PC-9 (cell line): Measurements from ENCODE around the gene TMEM94. TPM values are rescaled to one million over a fixed set of nuclear protein-coding genes. Genes with fewer than 3 reads are reported as not detected.

Experiments
- BruUV-seq: library from RNA; stranded (reverse); fragments of 400-500 nt; replicated peaks from 2 replicates; lab custom pipeline; 2021; lab: Mats Ljungman, UMichigan
- CTCF ChIA-PET: fragments of 300-600 bp; sonication (Branson Sonifier 250); formaldehyde crosslinking; loops from one replicate; lab custom pipeline; 2022; ENCODE audit warnings: antibody characterized with exemption; lab: Charles Lee
- POLR2A ChIA-PET: fragments of 300-600 bp; sonication (Branson Sonifier 250); formaldehyde crosslinking; loops from one replicate; lab custom pipeline; 2022; ENCODE audit warnings: antibody characterized with exemption; ENCODE audit not compliant: unreplicated experiment; lab: Charles Lee
- DNase-seq, 2 experiments: peaks; one replicate each; pipeline versions ENCODE4 v3.0.0 to v3.0.0-alpha.2; 2015 to 2022; ENCODE audit warnings: mixed read lengths in 1 of 2
- H2AFZ ChIP-seq: fragments of 200-600 bp; sonication (generic); 2 replicates; pipeline ENCODE4 v1.8.1; 2017; ENCODE audit warnings: antibody characterized with exemption
- H3F3A ChIP-seq: fragments of 200-600 bp; sonication (generic); 2 replicates; pipeline ENCODE4 v1.8.1; 2017; ENCODE audit warnings: antibody characterized with exemption, mild to moderate bottlenecking, low read depth; ENCODE audit not compliant: insufficient read depth
- H3K27ac ChIP-seq: fragments of 200-600 bp; sonication (generic); 2 replicates; pipeline ENCODE4 v1.6.1; 2016; ENCODE audit warnings: mixed run types
- H3K27me3 ChIP-seq: fragments of 200-600 bp; sonication (generic); 2 replicates; pipeline ENCODE4 v1.6.1; 2016; ENCODE audit warnings: low read depth, mixed run types; ENCODE audit not compliant: insufficient read depth
- H3K36me3 ChIP-seq: fragments of 200-600 bp; sonication (generic); 2 replicates; pipeline ENCODE4 v1.6.1; 2016; ENCODE audit warnings: low read depth, mixed run types
- H3K4me1 ChIP-seq: fragments of 200-600 bp; sonication (generic); replicated peaks from 2 replicates; pipeline ENCODE4 v1.6.1; 2016; ENCODE audit warnings: mixed run types; ENCODE audit not compliant: insufficient read depth
- H3K4me2 ChIP-seq: fragments of 200-600 bp; sonication (generic); 2 replicates; pipeline ENCODE4 v1.6.1; 2017; ENCODE audit warnings: mixed run types
- H3K4me3 ChIP-seq: fragments of 200-600 bp; sonication (generic); 2 replicates; pipeline ENCODE4 v1.6.1; 2016; ENCODE audit warnings: mixed run types
- H3K79me2 ChIP-seq: fragments of 200-600 bp; sonication (generic); 2 replicates; pipeline ENCODE4 v1.6.1; 2017; ENCODE audit warnings: low read depth, mixed run types
- H3K9me2 ChIP-seq: fragments of 200-600 bp; sonication (generic); 2 replicates; pipeline ENCODE4 v1.8.1; 2017; ENCODE audit warnings: mild to moderate bottlenecking; ENCODE audit not compliant: insufficient read depth
- H3K9me3 ChIP-seq: fragments of 200-600 bp; sonication (generic); 2 replicates; pipeline ENCODE4 v1.8.1; 2016; ENCODE audit warnings: low read depth; ENCODE audit not compliant: insufficient read depth
- H4K20me1 ChIP-seq: fragments of 200-600 bp; sonication (generic); 2 replicates; pipeline ENCODE4 v1.8.1; 2017; ENCODE audit not compliant: insufficient read depth
- EZH2 ChIP-seq: fragments of 200-600 bp; sonication (generic); IDR thresholded peaks from 2 replicates; pipeline ENCODE4 v1.8.0; 2017; ENCODE audit warnings: antibody characterized with exemption, low read depth
- intact Hi-C: fragments of 100-400 bp; cut with micrococcal nuclease; formaldehyde crosslinking; loops from one replicate; pipeline ENCODE4 v1.10.0; 2022; ENCODE audit not compliant: unreplicated experiment
- total RNA-seq: library from RNA; stranded (reverse); gene quantifications from 2 replicates; pipeline ENCODE4 v1.2.3, GENCODE V29; 2021
- TF ChIP-seq, protein P1 (sequence below): fragments of 200-600 bp; sonication (generic); conservative IDR thresholded peaks from 2 replicates; pipeline ENCODE4 v1.6.1; 2017; ENCODE audit warnings: mixed run types, antibody characterized with exemption, mild to moderate bottlenecking, moderate library complexity

TMEM94 gene
- total RNA-seq, 1 experiment from 2014 or later, result 78.9 TPM

DNA sequence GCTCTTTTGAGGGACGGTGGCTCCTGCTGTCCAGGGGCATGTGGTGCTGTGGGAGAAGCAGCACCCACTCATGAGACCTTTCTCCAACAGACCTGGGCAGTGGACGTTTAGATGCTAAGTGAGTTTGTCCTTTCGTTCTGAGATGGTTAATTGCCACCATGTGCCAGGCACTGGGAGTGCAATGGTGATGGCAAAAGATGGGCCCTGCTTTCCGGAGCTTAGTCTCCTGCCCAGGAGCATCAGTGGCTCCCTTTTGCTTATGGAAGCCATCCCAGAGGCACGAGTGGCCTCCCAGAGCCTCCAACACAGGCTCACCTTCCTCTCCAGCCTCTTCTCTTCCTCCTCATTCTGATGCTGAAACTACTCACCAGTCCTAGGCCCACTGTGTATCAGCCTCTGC is 30.5 kb downstream of the TMEM94 start:
- no peak for DNase-seq
- ChIA-PET CTCF (interaction anchor here (0.6 kb wide), 1 partner anchor 198 kb away, joined by 4 read pairs; the partner anchor contains the start of gene SLC25A19), POLR2A (no interaction called here)
- H3K4me1 ChIP-seq, result no peaks in the 10 kb centered on the region
- H2AFZ ChIP-seq, result no peak overlapping the region
- BruUV-seq, result no TSS peak
- TF ChIP-seq, protein P1, sequence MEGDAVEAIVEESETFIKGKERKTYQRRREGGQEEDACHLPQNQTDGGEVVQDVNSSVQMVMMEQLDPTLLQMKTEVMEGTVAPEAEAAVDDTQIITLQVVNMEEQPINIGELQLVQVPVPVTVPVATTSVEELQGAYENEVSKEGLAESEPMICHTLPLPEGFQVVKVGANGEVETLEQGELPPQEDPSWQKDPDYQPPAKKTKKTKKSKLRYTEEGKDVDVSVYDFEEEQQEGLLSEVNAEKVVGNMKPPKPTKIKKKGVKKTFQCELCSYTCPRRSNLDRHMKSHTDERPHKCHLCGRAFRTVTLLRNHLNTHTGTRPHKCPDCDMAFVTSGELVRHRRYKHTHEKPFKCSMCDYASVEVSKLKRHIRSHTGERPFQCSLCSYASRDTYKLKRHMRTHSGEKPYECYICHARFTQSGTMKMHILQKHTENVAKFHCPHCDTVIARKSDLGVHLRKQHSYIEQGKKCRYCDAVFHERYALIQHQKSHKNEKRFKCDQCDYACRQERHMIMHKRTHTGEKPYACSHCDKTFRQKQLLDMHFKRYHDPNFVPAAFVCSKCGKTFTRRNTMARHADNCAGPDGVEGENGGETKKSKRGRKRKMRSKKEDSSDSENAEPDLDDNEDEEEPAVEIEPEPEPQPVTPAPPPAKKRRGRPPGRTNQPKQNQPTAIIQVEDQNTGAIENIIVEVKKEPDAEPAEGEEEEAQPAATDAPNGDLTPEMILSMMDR, result no peak
- TF ChIP-seq EZH2, result no peak
- no peak overlapping the region for H3K4me2 ChIP-seq
- H3K36me3 ChIP-seq, result no peaks in the 10 kb centered on the region
- no peak overlapping the region for H3K4me3 ChIP-seq
- no peaks in the 10 kb centered on the region for H3K27me3 ChIP-seq
- H4K20me1 ChIP-seq, result peaks cover 9% of the 10 kb centered on the region
- H3K27ac ChIP-seq, result no peak overlapping the region
- H3K9me3 ChIP-seq, result no peaks in the 10 kb centered on the region
- intact Hi-C loops, result no loop called here
- no peaks in the 10 kb centered on the region for H3F3A ChIP-seq
- no peaks in the 10 kb centered on the region for H3K79me2 ChIP-seq
- H3K9me2 ChIP-seq, result no peaks in the 10 kb centered on the region

DNA sequence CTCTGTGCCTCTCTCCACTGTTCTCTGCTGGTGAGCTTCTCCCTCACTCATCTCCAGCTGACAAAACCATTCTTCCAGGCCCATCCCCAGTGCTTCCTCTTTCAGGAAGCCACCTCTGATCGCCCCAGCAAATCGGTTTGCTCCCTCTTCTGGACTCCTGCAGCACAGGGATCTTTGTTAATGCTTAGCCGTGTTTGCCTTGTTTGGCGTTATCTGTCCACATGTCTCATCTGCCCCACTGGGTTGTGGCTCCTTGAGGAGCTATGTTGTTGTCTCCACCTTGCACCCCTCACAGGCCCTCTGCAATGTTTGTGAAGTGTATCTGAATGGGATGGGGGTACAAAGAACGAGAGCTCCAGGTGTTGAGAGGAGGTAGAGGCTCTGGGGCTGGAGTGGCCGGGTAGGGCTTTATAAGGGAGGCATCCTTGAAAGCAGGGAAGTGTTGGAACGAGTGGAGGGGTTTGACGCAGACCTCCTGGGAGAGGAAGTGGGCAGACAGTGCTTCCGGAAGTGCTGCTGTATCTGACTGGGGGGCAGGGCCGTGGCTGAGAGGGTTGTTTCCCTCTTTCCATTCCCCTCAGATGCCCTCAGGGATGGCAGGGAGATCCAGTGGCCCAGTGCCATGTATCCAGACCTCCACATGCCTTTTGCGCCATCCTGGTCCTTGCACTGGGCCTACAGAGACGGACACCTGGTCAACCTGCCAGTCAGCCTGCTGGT is 31.1 kb downstream of the TMEM94 start:
- Histone ChIP-seq H3K4me3 (no peak overlapping the region), H3F3A (no peaks in the 10 kb centered on the region), H3K9me3 (no peaks in the 10 kb centered on the region), H2AFZ (no peak overlapping the region), H3K4me1 (no peaks in the 10 kb centered on the region), H3K36me3 (no peaks in the 10 kb centered on the region), H4K20me1 (peaks cover 8% of the 10 kb centered on the region), H3K27ac (no peak overlapping the region), H3K4me2 (no peak overlapping the region), H3K9me2 (no peaks in the 10 kb centered on the region), H3K79me2 (no peaks in the 10 kb centered on the region), H3K27me3 (no peaks in the 10 kb centered on the region)
- intact Hi-C loops, result no loop called here
- BruUV-seq, result no TSS peak
- no peak for TF ChIP-seq EZH2
- TF ChIP-seq, protein P1, result no peak
- DNase-seq, result no peak
- CTCF ChIA-PET, result no interaction called here
- POLR2A ChIA-PET, result no interaction called here

DNA sequence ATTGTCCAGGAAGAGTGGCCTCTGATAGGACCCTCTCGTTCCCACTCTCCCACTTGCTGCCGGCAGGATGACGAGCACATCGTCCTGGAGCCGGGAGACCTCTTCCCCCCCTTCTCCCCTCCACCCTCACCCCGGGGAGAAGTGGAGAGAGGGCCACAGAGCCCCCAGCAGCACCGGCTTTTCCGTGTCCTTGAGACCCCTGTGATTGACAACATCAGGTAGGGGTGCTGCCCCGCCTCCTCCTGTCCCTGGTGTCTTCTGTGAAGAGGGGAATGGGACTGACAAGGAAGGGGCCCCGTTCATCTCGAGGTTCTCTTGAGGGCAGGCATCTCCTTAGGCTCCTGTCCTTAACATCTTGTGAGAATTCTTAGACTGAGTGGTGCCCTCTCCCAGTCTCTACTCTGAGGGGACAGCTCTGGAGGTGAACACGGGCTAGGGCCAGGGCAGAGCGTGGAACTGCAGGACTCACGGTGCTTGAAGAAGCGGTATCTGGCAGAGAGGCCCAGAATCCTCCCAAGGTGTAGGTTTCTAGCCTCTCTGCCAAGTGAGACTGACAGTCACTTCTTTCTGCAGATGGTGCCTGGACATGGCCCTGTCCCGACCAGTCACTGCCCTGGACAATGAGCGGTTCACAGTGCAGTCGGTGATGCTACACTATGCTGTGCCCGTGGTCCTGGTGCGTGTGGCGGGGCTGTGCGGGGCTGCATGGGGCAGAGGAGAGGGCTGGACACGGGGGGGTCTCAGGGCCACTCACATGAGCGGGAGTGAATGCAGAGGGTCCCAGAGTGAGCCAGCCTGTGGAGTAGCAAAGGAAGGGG is 32.5 kb downstream of the TMEM94 start:
- CTCF ChIA-PET, result no interaction called here
- Histone ChIP-seq H3K9me2 (no peaks in the 10 kb centered on the region), H3F3A (no peaks in the 10 kb centered on the region), H4K20me1 (peaks cover 3% of the 10 kb centered on the region; the same call in 1 of the 2 replicates), H3K9me3 (no peaks in the 10 kb centered on the region), H3K4me2 (no peak overlapping the region), H3K36me3 (no peaks in the 10 kb centered on the region), H3K4me1 (no peaks in the 10 kb centered on the region), H2AFZ (no peak overlapping the region), H3K27me3 (no peaks in the 10 kb centered on the region), H3K4me3 (no peak overlapping the region), H3K79me2 (no peaks in the 10 kb centered on the region), H3K27ac (no peak overlapping the region)
- BruUV-seq, result no TSS peak
- POLR2A ChIA-PET, result no interaction called here
- no peak for DNase-seq
- intact Hi-C loops, result no loop called here
- no peak for TF ChIP-seq EZH2
- TF ChIP-seq, protein P1, result no peak
